GM23338 (cell line): ENCODE data around the gene MYO1E. TPM values are rescaled to one million over a fixed set of nuclear protein-coding genes. Genes with fewer than 3 reads are reported as not detected.

Source experiments
- ATAC-seq: fragments of 200-7000 bp; cut with Tn5 transposase; 3 replicates; pipeline ENCODE4 v1.9.1; 2020
- DNase-seq: peaks from one replicate; pipeline ENCODE4 v3.0.0-alpha.2; 2015; ENCODE audit warnings: low spot score
- H2AFZ ChIP-seq: fragments of 200-600 bp; sonication (generic); 2 replicates; pipeline ENCODE4 v1.8.0; 2016; ENCODE audit warnings: antibody characterized with exemption, mild to moderate bottlenecking, moderate library complexity
- H3F3A ChIP-seq: fragments of 200-600 bp; sonication (generic); replicated peaks from 2 replicates; pipeline ENCODE4 v1.8.0; 2017; ENCODE audit warnings: antibody characterized with exemption, mixed run types, low read depth
- H3K27ac ChIP-seq: fragments of 200-600 bp; sonication (generic); 2 replicates; pipeline ENCODE4 v1.6.1; 2016; ENCODE audit warnings: low read depth
- H3K27me3 ChIP-seq: fragments of 200-600 bp; sonication (generic); 2 replicates; pipeline ENCODE4 v1.8.0; 2016; ENCODE audit warnings: mild to moderate bottlenecking, mixed run types, moderate library complexity; ENCODE audit not compliant: insufficient read depth
- H3K36me3 ChIP-seq: fragments of 200-600 bp; sonication (generic); 2 replicates; pipeline ENCODE4 v1.8.0; 2016; ENCODE audit warnings: mild to moderate bottlenecking; ENCODE audit not compliant: insufficient read depth
- H3K4me1 ChIP-seq: fragments of 200-600 bp; sonication (generic); 2 replicates; pipeline ENCODE4 v1.8.0; 2016; ENCODE audit warnings: mild to moderate bottlenecking, moderate library complexity; ENCODE audit not compliant: insufficient read depth
- H3K4me2 ChIP-seq: fragments of 200-600 bp; sonication (generic); 2 replicates; pipeline ENCODE4 v1.7.1; 2017; ENCODE audit warnings: mixed run types
- H3K4me3 ChIP-seq: fragments of 200-600 bp; sonication (generic); 2 replicates; pipeline ENCODE4 v1.6.1; 2016; ENCODE audit warnings: mixed run types
- H3K79me2 ChIP-seq: fragments of 200-600 bp; sonication (generic); replicated peaks from 2 replicates; pipeline ENCODE4 v1.8.0; 2017; ENCODE audit warnings: mild to moderate bottlenecking; ENCODE audit not compliant: insufficient read depth
- H3K9me2 ChIP-seq: fragments of 200-600 bp; sonication (generic); 2 replicates; pipeline ENCODE4 v1.8.0; 2017; ENCODE audit not compliant: insufficient read depth
- H4K20me1 ChIP-seq: fragments of 200-600 bp; sonication (generic); replicated peaks from 2 replicates; pipeline ENCODE4 v1.8.0; 2017; ENCODE audit warnings: mild to moderate bottlenecking; ENCODE audit not compliant: insufficient read depth
- H3K27ac Mint-ChIP-seq: 2 replicates; pipeline ENCODE4 v1.8.0; 2020; ENCODE audit warnings: inconsistent platforms, mild to moderate bottlenecking, moderate library complexity, mixed read lengths
- H3K27me3 Mint-ChIP-seq: 3 replicates; pipeline ENCODE4 v1.8.0; 2022; ENCODE audit warnings: low read depth, mild to moderate bottlenecking, moderate library complexity, mixed read lengths, inconsistent platforms; ENCODE audit not compliant: insufficient read depth, poor library complexity
- H3K36me3 Mint-ChIP-seq: 3 replicates; pipeline ENCODE4 v1.8.0; 2021; ENCODE audit warnings: low read depth, mild to moderate bottlenecking, inconsistent platforms, moderate library complexity, mixed read lengths
- H3K4me1 Mint-ChIP-seq: 3 replicates; pipeline ENCODE4 v1.8.0; 2020; ENCODE audit warnings: mild to moderate bottlenecking, inconsistent platforms, mixed read lengths
- H3K4me3 Mint-ChIP-seq: 3 replicates; pipeline ENCODE4 v1.8.0; 2021; ENCODE audit warnings: moderate library complexity, mild to moderate bottlenecking, inconsistent platforms, mixed read lengths
- H3K9me3 Mint-ChIP-seq: 3 replicates; pipeline ENCODE4 v1.8.0; 2020; ENCODE audit warnings: moderate library complexity, mild to moderate bottlenecking, inconsistent platforms, mixed read lengths
- POLR2AphosphoS5 ChIP-seq: IDR thresholded peaks from 2 replicates; pipeline ENCODE4 v1.6.1; 2016; ENCODE audit warnings: antibody characterized with exemption, low read depth
- ZNF331 ChIP-seq: fragments of 250-450 bp; sonication (Bioruptor Pico); IDR thresholded peaks from 2 replicates; pipeline ENCODE4 v1.5.0; 2020; ENCODE audit warnings: low read depth, mild to moderate bottlenecking, moderate library complexity
- ZNF462 ChIP-seq: fragments of 250-450 bp; sonication (Bioruptor Pico); IDR thresholded peaks from 2 replicates; pipeline ENCODE4 v1.5.0; 2020; ENCODE audit warnings: mild to moderate bottlenecking, moderate library complexity
- polyA plus RNA-seq: library from polyadenylated mRNA; unstranded; fragments of >200 nt; fragmentation: Nextera tagmentation; extraction: Ambion mirVana; gene quantifications from 2 replicates; pipeline ENCODE4 v1.2.1, GENCODE V29; 2016
- total RNA-seq: library from RNA; depleted of rRNA; stranded (reverse); fragments of >200 nt; shearing (Covaris generic); gene quantifications from 2 replicates; pipeline ENCODE4 v1.2.3, GENCODE V29; 2014

The MYO1E gene
- total and polyA plus RNA-seq, 2 experiments from 2014 or later: 68.3 to 131 TPM

- ATAC-seq: no peak
- no peaks in the 10 kb centered on the region for H3K27me3 ChIP-seq
- no peaks in the 10 kb centered on the region for H3K79me2 ChIP-seq
These were observed 104.4 kb downstream of the MYO1E start for GRCh38 chr15:59268168-59268851.

More at GRCh38 chr15:59268168-59268851, 104.4 kb downstream of the MYO1E start:
- no peaks in the 10 kb centered on the region for H3K9me3 Mint-ChIP-seq
- Histone ChIP-seq H3K4me1 (peaks cover 8% of the 10 kb centered on the region; the same call in 1 of the 2 replicates), H3K4me2 (no peak overlapping the region), H2AFZ (no peak overlapping the region), H4K20me1 (no peaks in the 10 kb centered on the region), H3K36me3 (no peaks in the 10 kb centered on the region), H3F3A (no peaks in the 10 kb centered on the region), H3K9me2 (no peaks in the 10 kb centered on the region), H3K27ac (no peak overlapping the region), H3K4me3 (no peak overlapping the region)
- TF ChIP-seq ZNF462 (CRISPR knock-in tag) (no peak), ZNF331 (CRISPR knock-in tag) (no peak), POLR2AphosphoS5 (no peak)
- H3K4me1 Mint-ChIP-seq: peaks cover 25% of the 10 kb centered on the region
- peak overlapping the region; percentile 50; the same call in 1 of the 2 replicates for H3K27ac Mint-ChIP-seq
- no peak overlapping the region for H3K4me3 Mint-ChIP-seq
- H3K36me3 Mint-ChIP-seq: no peaks in the 10 kb centered on the region
- DNase-seq: no peak
- H3K27me3 Mint-ChIP-seq: peaks cover 2% of the 10 kb centered on the region
